ENCODE data around the gene ACAP1. TPM values are rescaled to one million over a fixed set of nuclear protein-coding genes. Genes with fewer than 3 reads are reported as not detected.

ACAP1 gene
- total RNA-seq, 1 donor from 2014 or later = 3.2 TPM

DNA sequence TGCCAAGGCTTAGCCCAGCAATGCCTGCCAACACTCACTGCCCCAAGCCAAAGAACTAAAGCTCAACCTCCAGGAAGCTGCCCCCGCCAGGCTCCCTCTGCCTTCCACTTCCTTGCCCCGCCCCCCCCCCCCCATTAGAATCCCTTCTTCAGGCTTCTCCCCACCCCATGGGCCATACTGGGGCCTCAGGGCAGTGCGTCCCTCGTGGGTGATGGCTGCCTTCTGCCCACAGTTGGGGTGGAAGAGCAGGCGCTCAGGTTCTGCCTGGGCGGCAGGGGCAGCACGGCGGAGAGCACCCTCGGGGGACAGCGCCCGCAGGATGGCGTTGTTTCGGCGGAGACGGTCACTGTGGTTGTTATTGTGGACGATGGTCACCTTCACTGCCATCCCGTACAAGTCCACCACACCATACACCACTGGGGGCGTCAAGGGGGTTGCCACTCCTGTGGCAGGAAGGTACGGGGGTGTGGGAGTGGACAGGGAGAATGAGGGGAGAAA lies 11.2 kb upstream of the ACAP1 start:
- no peak overlapping the region for H3K4me3 Mint-ChIP-seq
- TF ChIP-seq, protein P1, sequence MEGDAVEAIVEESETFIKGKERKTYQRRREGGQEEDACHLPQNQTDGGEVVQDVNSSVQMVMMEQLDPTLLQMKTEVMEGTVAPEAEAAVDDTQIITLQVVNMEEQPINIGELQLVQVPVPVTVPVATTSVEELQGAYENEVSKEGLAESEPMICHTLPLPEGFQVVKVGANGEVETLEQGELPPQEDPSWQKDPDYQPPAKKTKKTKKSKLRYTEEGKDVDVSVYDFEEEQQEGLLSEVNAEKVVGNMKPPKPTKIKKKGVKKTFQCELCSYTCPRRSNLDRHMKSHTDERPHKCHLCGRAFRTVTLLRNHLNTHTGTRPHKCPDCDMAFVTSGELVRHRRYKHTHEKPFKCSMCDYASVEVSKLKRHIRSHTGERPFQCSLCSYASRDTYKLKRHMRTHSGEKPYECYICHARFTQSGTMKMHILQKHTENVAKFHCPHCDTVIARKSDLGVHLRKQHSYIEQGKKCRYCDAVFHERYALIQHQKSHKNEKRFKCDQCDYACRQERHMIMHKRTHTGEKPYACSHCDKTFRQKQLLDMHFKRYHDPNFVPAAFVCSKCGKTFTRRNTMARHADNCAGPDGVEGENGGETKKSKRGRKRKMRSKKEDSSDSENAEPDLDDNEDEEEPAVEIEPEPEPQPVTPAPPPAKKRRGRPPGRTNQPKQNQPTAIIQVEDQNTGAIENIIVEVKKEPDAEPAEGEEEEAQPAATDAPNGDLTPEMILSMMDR (conservative IDR thresholded peaks at IDR 0.05) = no peak
- no peaks in the 10 kb centered on the region for H3K27me3 Mint-ChIP-seq
- H3K9me3 Mint-ChIP-seq = no peaks in the 10 kb centered on the region
- peaks cover 3% of the 10 kb centered on the region for H3K36me3 Mint-ChIP-seq
- no peak for DNase-seq (ENCODE audit: extremely low spot score, unreplicated experiment)
- peaks cover 21% of the 10 kb centered on the region for H3K4me1 Mint-ChIP-seq (ENCODE audit: unreplicated experiment)
- no peak overlapping the region for H3K27ac Mint-ChIP-seq

DNA sequence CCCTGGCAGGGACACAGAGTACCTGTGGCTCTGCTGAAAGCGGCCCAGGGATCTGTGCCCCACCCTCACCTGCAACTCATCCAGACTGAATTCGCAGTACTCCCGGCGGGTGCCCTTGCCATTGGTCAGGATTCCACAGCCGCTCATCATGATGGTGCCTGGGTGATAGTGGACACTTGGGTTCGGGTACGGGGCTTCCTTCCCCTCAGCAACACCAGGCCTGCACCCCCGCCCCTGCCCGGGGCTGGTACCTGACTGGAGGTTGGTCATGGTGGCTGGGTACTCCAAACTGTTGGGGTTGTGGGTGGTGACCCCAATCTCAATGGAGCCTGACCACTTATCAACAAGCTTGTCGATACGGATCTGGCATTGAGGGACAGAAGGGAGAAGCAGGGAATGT lies 10.1 kb upstream of the ACAP1 start:
- no peak for DNase-seq (ENCODE audit: extremely low spot score, unreplicated experiment)
- Mint-ChIP-seq H3K9me3 (no peaks in the 10 kb centered on the region), H3K4me1 (ENCODE audit: unreplicated experiment) (peaks cover 22% of the 10 kb centered on the region), H3K4me3 (no peak overlapping the region), H3K27ac (no peak overlapping the region), H3K27me3 (no peaks in the 10 kb centered on the region), H3K36me3 (peaks cover 3% of the 10 kb centered on the region)
- TF ChIP-seq, protein P1 (conservative IDR thresholded peaks at IDR 0.05) = no peak

DNA sequence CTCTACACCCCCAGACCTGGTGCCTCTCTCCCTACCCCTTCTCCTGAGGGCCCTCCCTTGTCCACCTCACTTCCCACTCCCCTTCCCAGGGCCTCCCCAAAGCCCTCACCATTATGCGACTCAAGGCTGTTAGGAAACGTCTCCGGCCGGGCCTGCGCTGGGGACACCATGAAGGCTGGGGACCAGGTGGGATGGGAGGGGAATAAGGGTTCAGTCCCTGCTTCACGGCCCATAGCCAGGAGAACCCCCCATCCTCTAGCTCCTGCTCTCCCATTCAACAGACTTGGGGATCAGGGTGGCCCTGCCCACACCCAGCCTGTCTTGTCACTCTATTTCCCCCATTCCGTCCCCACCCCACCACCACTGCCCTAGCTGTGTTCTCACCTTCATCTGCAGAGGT lies 9.3 kb upstream of the ACAP1 start:
- DNase-seq (ENCODE audit: extremely low spot score, unreplicated experiment) = no peak
- no peak overlapping the region for H3K27ac Mint-ChIP-seq
- TF ChIP-seq, protein P1 (conservative IDR thresholded peaks at IDR 0.05) = no peak
- peaks cover 22% of the 10 kb centered on the region for H3K4me1 Mint-ChIP-seq (ENCODE audit: unreplicated experiment)
- no peaks in the 10 kb centered on the region for H3K36me3 Mint-ChIP-seq
- H3K9me3 Mint-ChIP-seq = no peaks in the 10 kb centered on the region
- H3K27me3 Mint-ChIP-seq = no peaks in the 10 kb centered on the region
- no peak overlapping the region for H3K4me3 Mint-ChIP-seq

DNA sequence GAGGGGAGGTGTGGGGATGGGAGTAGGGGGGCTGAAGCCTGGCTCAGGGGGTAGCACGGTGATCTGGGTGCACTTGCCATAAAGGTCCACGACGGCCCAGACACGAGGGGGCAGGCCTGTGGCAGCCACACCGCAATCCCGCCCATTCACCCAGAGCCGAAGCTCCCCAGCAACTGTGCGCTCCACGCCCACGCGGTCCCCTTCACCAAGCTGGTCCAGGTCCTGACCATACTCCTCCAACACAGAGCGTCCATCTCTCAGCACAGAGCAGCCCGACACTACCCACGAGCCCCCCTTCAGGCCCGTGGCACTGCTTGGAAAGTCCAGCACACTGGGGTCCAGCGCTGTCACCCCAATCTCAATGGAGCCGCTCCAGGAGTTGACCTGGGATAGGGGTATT lies 8.8 kb upstream of the ACAP1 start:
- H3K4me3 Mint-ChIP-seq = peak overlapping the region; percentile 65
- H3K27ac Mint-ChIP-seq = no peak overlapping the region
- DNase-seq (ENCODE audit: extremely low spot score, unreplicated experiment) = no peak
- H3K4me1 Mint-ChIP-seq (ENCODE audit: unreplicated experiment) = peaks cover 22% of the 10 kb centered on the region
- H3K36me3 Mint-ChIP-seq = no peaks in the 10 kb centered on the region
- H3K9me3 Mint-ChIP-seq = no peaks in the 10 kb centered on the region
- TF ChIP-seq, protein P1 (conservative IDR thresholded peaks at IDR 0.05) = no peak
- no peaks in the 10 kb centered on the region for H3K27me3 Mint-ChIP-seq

DNA sequence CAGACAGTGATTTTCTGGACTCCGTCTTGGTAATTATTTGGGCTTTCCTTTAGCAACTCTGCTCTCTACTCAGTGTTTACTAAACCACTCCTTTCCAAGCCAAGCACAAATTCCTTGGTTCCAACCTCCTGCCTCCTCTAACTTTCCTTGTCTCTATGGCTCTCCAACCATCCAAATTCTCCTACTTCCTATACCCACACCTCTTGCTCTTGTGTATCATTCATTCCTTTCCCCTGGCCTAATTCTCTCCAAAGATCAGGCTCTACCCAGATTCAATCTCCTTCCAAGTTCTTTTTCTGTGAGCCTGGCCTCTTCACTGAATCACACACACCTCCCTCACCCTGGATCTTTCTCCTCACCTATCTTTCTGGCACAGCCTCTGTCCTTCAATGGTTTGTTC lies 8.3 kb upstream of the ACAP1 start:
- TF ChIP-seq, protein P1 (conservative IDR thresholded peaks at IDR 0.05) = no peak
- DNase-seq (ENCODE audit: extremely low spot score, unreplicated experiment) = no peak
- Mint-ChIP-seq H3K9me3 (no peaks in the 10 kb centered on the region), H3K36me3 (no peaks in the 10 kb centered on the region), H3K4me1 (ENCODE audit: unreplicated experiment) (peaks cover 22% of the 10 kb centered on the region), H3K27me3 (no peaks in the 10 kb centered on the region), H3K4me3 (peak overlapping the region; percentile 93), H3K27ac (peak overlapping the region; percentile 93)

All from type B pancreatic cell (in vitro differentiated cells).